Measurements from ENCODE around the gene MAP3K5. TPM values are rescaled to one million over a fixed set of nuclear protein-coding genes. Genes with fewer than 3 reads are reported as not detected.

MAP3K5 gene
- total and polyA plus RNA-seq, 2 donors (not counting 3 experiments of a cell fraction or from before 2014, with no cell fraction given) = 1.5 to 7.0 TPM

DNA sequence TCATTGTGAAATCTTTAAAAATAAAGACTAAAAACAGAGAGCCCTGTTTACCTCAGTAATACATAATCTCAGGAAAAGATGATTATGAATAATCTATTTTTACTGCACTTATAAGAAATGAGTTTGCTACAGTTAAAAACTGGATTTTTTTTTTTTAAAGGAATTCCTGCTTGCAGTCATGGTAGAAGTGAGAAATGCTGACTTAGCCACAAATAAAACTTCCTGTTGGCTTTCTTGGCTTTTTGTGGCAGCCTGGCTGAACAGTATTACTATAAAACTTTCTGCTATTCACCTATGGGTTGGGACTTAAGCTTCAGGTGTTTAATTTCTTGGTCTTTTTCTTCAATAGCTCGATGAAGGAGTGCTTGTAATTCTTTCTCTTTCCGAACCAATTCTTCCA, 230.1 kb downstream of the MAP3K5 start:
- Histone ChIP-seq H2AFZ (ENCODE audit: low read depth, low read length) (no peak overlapping the region), H3K36me3 (ENCODE audit: control insufficient read depth in 2 of 2, extremely low read depth in 1 of 2, insufficient read depth in 2 of 2, low read length in 2 of 2) (no peaks in the 10 kb centered on the region), H3K9ac (replicated peaks; ENCODE audit: extremely low read depth, insufficient read depth, low read length) (no peak overlapping the region), H3K4me3 (replicated peaks in 1 of 3; ENCODE audit: insufficient read depth in 1 of 3, low read depth in 1 of 3, low read length in 3 of 3) (no peak overlapping the region), H3K27ac (ENCODE audit: insufficient read depth, low read depth, low read length) (no peak overlapping the region), H3K79me2 (ENCODE audit: control insufficient read depth, insufficient read depth, low read length) (no peaks in the 10 kb centered on the region), H3K9me1 (replicated peaks; ENCODE audit: control insufficient read depth, extremely low read depth, insufficient read depth, low read length) (no peaks in the 10 kb centered on the region), H4K20me1 (replicated peaks; ENCODE audit: control insufficient read depth, extremely low read depth, insufficient read depth, low read length) (no peaks in the 10 kb centered on the region), H3K9me3 (replicated peaks; ENCODE audit: control insufficient read depth, insufficient read depth, low read length) (no peaks in the 10 kb centered on the region), H3K4me2 (ENCODE audit: insufficient read depth, low read length) (no peak overlapping the region), H3K4me1 (ENCODE audit: control insufficient read depth, extremely low read depth, insufficient read depth, low read length) (peaks cover 5% of the 10 kb centered on the region), H3K27me3 (ENCODE audit: control insufficient read depth in 2 of 2, insufficient read depth in 2 of 2, low read length in 2 of 2) (no peaks in the 10 kb centered on the region)
- TF ChIP-seq FOS (IDR thresholded peaks at IDR 0.05; ENCODE audit: borderline replicate concordance, insufficient read depth, low read length) (no peak), EZH2 (IDR thresholded peaks at IDR 0.05; ENCODE audit: borderline replicate concordance, low read depth, low read length, severe bottlenecking) (no peak), MYC (IDR thresholded peaks at IDR 0.05; ENCODE audit: low read depth, low read length) (no peak), POLR2AphosphoS5 (IDR thresholded peaks at IDR 0.05; ENCODE audit: insufficient read depth, low read depth, low read length) (no peak), JUN (IDR thresholded peaks at IDR 0.05; ENCODE audit: borderline replicate concordance, insufficient read depth, insufficient read length, low read depth) (no peak), POLR2A (IDR thresholded peaks at IDR 0.05; ENCODE audit: low read depth, low read length) (no peak), GATA2 (IDR thresholded peaks at IDR 0.05; ENCODE audit: insufficient read depth, insufficient read length, low read depth, low read length) (no peak)
- TF ChIP-seq, protein P1, sequence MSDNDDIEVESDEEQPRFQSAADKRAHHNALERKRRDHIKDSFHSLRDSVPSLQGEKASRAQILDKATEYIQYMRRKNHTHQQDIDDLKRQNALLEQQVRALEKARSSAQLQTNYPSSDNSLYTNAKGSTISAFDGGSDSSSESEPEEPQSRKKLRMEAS (IDR thresholded peaks at IDR 0.05; ENCODE audit: insufficient read depth, insufficient read length) = no peak
- TF ChIP-seq, protein P2, sequence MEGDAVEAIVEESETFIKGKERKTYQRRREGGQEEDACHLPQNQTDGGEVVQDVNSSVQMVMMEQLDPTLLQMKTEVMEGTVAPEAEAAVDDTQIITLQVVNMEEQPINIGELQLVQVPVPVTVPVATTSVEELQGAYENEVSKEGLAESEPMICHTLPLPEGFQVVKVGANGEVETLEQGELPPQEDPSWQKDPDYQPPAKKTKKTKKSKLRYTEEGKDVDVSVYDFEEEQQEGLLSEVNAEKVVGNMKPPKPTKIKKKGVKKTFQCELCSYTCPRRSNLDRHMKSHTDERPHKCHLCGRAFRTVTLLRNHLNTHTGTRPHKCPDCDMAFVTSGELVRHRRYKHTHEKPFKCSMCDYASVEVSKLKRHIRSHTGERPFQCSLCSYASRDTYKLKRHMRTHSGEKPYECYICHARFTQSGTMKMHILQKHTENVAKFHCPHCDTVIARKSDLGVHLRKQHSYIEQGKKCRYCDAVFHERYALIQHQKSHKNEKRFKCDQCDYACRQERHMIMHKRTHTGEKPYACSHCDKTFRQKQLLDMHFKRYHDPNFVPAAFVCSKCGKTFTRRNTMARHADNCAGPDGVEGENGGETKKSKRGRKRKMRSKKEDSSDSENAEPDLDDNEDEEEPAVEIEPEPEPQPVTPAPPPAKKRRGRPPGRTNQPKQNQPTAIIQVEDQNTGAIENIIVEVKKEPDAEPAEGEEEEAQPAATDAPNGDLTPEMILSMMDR (IDR thresholded peaks at IDR 0.05; ENCODE audit: extremely low read depth in 1 of 2, insufficient read depth in 1 of 2, low read depth in 1 of 2, low read length in 2 of 2) = no peak
- dilution Hi-C loops (cut with MboI; ENCODE audit: extremely low pct_ligation_motif_present, low sequenced_read_pairs) = no loop called here
- intact Hi-C loops (cut with micrococcal nuclease) = no loop called here
- no peak for DNase-seq (ENCODE audit: low read depth, low spot score)
- ChIA-PET CTCF (interaction anchor here (1.2 to 1.8 kb wide), 5 partner anchors 10 to 15 kb away, joined by 3 to 5 read pairs (median 3); partner anchors contain the start of gene MAP7), POLR2A (no interaction called here)
- no TSS peak for BruUV-seq (replicated peaks)
- no peak for FAIRE-seq

All from endothelial cell of umbilical vein (primary cell).